SK-N-SH treated with all-trans-retinoic acid at 6 μM for 48 hours (cell line): Measurements from ENCODE around the gene BCL3.
A peak's percentile ranks its signal among the peaks of the same experiment; 100 is the strongest.

Experiments used
- ISL1 ChIP-seq: fragments of 250-450 bp; sonication (Bioruptor Pico); IDR thresholded peaks from 2 replicates; pipeline ENCODE4 v2.1.2; 2022; ENCODE audit warnings: mild to moderate bottlenecking, moderate library complexity
- OSR1 ChIP-seq: fragments of 250-450 bp; sonication (Bioruptor Pico); IDR thresholded peaks from 2 replicates; pipeline ENCODE4 v1.8.0; 2022; ENCODE audit warnings: moderate library complexity, mild to moderate bottlenecking, inconsistent platforms
- PPARA ChIP-seq: fragments of 250-450 bp; sonication (Bioruptor Pico); IDR thresholded peaks from 2 replicates; pipeline ENCODE4 v1.5.0; 2020; ENCODE audit warnings: mild to moderate bottlenecking, borderline replicate concordance
- RARB ChIP-seq: fragments of 250-450 bp; sonication (Bioruptor Pico); IDR thresholded peaks from 2 replicates; pipeline ENCODE4 v1.8.0; 2021; ENCODE audit warnings: mild to moderate bottlenecking, moderate library complexity
- TCF4 ChIP-seq: fragments of 250-450 bp; sonication (Bioruptor Pico); IDR thresholded peaks from 2 replicates; pipeline ENCODE4 v1.8.0; 2021; ENCODE audit warnings: mild to moderate bottlenecking, moderate library complexity, borderline replicate concordance
- ZC3H10 ChIP-seq: fragments of 250-450 bp; sonication (Bioruptor Pico); IDR thresholded peaks from 2 replicates; pipeline ENCODE4 v1.5.1; 2021; ENCODE audit warnings: mild to moderate bottlenecking, moderate library complexity
- ZFP3 ChIP-seq: fragments of 250-450 bp; sonication (Bioruptor Pico); IDR thresholded peaks from 2 replicates; pipeline ENCODE4 v1.5.0; 2020; ENCODE audit warnings: mild to moderate bottlenecking, moderate library complexity
- ZFP30 ChIP-seq: fragments of 450-650 bp; formaldehyde crosslinking; IDR thresholded peaks from 2 replicates; pipeline ENCODE4 v1.5.0; 2022; ENCODE audit warnings: mild to moderate bottlenecking, moderate library complexity
- TF ChIP-seq, protein P1 (sequence below): fragments of 250-450 bp; sonication (Bioruptor Pico); IDR thresholded peaks from 2 replicates; pipeline ENCODE4 v1.8.0; 2020; ENCODE audit warnings: mild to moderate bottlenecking, moderate library complexity, borderline replicate concordance
- TF ChIP-seq, protein P2 (sequence below): fragments of 250-450 bp; sonication (Bioruptor Pico); IDR thresholded peaks from 2 replicates; pipeline ENCODE4 v1.5.0; 2020; ENCODE audit warnings: mild to moderate bottlenecking, moderate library complexity
- TF ChIP-seq, protein P3 (sequence below): fragments of 250-450 bp; sonication (Bioruptor Pico); IDR thresholded peaks from 2 replicates; pipeline ENCODE4 v1.5.1; 2020; ENCODE audit warnings: low read depth, mild to moderate bottlenecking, moderate library complexity

- TF ChIP-seq ZFP30 (CRISPR knock-in tag) (no peak), ZC3H10 (CRISPR knock-in tag) (0 out of 2 replicates have a peak, but pooled peaks have one; percentile 19), TCF4 (CRISPR knock-in tag) (no peak), ZFP3 (CRISPR knock-in tag) (peak; percentile 22; the same call in 1 of the 2 replicates), PPARA (CRISPR knock-in tag) (no peak), OSR1 (CRISPR knock-in tag) (no peak), RARB (CRISPR knock-in tag) (no peak), ISL1 (CRISPR knock-in tag) (0 out of 2 replicates have a peak, but pooled peaks have one; percentile 34)
- TF ChIP-seq, protein P1, sequence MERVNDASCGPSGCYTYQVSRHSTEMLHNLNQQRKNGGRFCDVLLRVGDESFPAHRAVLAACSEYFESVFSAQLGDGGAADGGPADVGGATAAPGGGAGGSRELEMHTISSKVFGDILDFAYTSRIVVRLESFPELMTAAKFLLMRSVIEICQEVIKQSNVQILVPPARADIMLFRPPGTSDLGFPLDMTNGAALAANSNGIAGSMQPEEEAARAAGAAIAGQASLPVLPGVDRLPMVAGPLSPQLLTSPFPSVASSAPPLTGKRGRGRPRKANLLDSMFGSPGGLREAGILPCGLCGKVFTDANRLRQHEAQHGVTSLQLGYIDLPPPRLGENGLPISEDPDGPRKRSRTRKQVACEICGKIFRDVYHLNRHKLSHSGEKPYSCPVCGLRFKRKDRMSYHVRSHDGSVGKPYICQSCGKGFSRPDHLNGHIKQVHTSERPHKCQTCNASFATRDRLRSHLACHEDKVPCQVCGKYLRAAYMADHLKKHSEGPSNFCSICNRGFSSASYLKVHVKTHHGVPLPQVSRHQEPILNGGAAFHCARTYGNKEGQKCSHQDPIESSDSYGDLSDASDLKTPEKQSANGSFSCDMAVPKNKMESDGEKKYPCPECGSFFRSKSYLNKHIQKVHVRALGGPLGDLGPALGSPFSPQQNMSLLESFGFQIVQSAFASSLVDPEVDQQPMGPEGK (CRISPR knock-in tag): peak; percentile 73; the same call in 1 of the 2 replicates
- TF ChIP-seq, protein P2, sequence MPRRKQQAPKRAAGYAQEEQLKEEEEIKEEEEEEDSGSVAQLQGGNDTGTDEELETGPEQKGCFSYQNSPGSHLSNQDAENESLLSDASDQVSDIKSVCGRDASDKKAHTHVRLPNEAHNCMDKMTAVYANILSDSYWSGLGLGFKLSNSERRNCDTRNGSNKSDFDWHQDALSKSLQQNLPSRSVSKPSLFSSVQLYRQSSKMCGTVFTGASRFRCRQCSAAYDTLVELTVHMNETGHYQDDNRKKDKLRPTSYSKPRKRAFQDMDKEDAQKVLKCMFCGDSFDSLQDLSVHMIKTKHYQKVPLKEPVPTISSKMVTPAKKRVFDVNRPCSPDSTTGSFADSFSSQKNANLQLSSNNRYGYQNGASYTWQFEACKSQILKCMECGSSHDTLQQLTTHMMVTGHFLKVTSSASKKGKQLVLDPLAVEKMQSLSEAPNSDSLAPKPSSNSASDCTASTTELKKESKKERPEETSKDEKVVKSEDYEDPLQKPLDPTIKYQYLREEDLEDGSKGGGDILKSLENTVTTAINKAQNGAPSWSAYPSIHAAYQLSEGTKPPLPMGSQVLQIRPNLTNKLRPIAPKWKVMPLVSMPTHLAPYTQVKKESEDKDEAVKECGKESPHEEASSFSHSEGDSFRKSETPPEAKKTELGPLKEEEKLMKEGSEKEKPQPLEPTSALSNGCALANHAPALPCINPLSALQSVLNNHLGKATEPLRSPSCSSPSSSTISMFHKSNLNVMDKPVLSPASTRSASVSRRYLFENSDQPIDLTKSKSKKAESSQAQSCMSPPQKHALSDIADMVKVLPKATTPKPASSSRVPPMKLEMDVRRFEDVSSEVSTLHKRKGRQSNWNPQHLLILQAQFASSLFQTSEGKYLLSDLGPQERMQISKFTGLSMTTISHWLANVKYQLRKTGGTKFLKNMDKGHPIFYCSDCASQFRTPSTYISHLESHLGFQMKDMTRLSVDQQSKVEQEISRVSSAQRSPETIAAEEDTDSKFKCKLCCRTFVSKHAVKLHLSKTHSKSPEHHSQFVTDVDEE (CRISPR knock-in tag): no peak
- TF ChIP-seq, protein P3, sequence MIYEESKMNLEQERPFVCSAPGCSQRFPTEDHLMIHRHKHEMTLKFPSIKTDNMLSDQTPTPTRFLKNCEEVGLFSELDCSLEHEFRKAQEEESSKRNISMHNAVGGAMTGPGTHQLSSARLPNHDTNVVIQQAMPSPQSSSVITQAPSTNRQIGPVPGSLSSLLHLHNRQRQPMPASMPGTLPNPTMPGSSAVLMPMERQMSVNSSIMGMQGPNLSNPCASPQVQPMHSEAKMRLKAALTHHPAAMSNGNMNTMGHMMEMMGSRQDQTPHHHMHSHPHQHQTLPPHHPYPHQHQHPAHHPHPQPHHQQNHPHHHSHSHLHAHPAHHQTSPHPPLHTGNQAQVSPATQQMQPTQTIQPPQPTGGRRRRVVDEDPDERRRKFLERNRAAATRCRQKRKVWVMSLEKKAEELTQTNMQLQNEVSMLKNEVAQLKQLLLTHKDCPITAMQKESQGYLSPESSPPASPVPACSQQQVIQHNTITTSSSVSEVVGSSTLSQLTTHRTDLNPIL (CRISPR knock-in tag): no peak
Observed at GRCh38 chr19:44741841-44742329, 6.6 kb upstream of the BCL3 start.
